Tibial nerve (tissue), 3 donors: ENCODE results near the gene SLC36A3.

ENCODE experiments used
- CTCF ChIP-seq, 5 experiments: fragments of 200-600 bp in 3 of 5; fragments of 450-650 bp in 2 of 5; sonication (generic) in 3 of 5; IDR thresholded peaks; one replicate each; pipeline ENCODE4 v1.5.1; 2016 to 2019; ENCODE audit warnings: antibody characterized with exemption in 5 of 5, mild to moderate bottlenecking in 3 of 5, moderate library complexity in 2 of 5
- POLR2A ChIP-seq, 2 donors: fragments of 450-650 bp; IDR thresholded peaks; one replicate each; pipeline ENCODE4 v1.6.1; 2017; ENCODE audit warnings: antibody characterized with exemption in 2 of 2, mild to moderate bottlenecking in 2 of 2, moderate library complexity in 2 of 2

GRCh38 chr5:151228986-151229385 lies 74.6 kb downstream of the SLC36A3 start:
- TF ChIP-seq POLR2A (IDR thresholded peaks at IDR 0.05) (no peak), CTCF (IDR thresholded peaks at IDR 0.05) (no peak)
